Tibial artery (tissue), 4 donors: ENCODE measurements around the gene SNX20.
A peak's percentile ranks its signal among the peaks of the same experiment; 100 is the strongest.

Experiments used
- DNase-seq, 2 donors: peaks; one replicate each; pipeline ENCODE4 v3.0.0-alpha.2; 2019
- H3K27ac ChIP-seq, 2 donors: fragments of 200-600 bp; sonication (generic) in 1 of 2; 1 replicate in 1 of 2; 2 replicates in 1 of 2; pipeline ENCODE4 v1.5.1; 2018 to 2019; ENCODE audit warnings: mild to moderate bottlenecking in 1 of 2
- H3K27me3 ChIP-seq, 2 donors: fragments of 200-600 bp; sonication (generic) in 1 of 2; one replicate each; pipeline versions ENCODE4 v1.5.1 to v1.6.0; 2016 to 2019
- H3K36me3 ChIP-seq, 3 donors: fragments of 200-600 bp; sonication (generic) in 2 of 3; one replicate each; pipeline ENCODE4 v1.5.1; 2016 to 2019; ENCODE audit warnings: mild to moderate bottlenecking in 2 of 3
- H3K4me1 ChIP-seq, 4 donors: fragments of 200-600 bp; sonication (generic) in 2 of 4; 1 replicate in 3 of 4; 2 replicates in 1 of 4; pipeline ENCODE4 v1.5.1; 2016 to 2019
- H3K4me3 ChIP-seq, 2 donors: fragments of 200-600 bp; sonication (generic) in 1 of 2; 1 replicate in 1 of 2; 2 replicates in 1 of 2; pipeline ENCODE4 v1.5.1; 2018 to 2019; ENCODE audit warnings: mild to moderate bottlenecking in 2 of 2
- H3K9me3 ChIP-seq, 3 donors: fragments of 200-600 bp; sonication (generic) in 1 of 3; one replicate each; pipeline ENCODE4 v1.5.1; 2016 to 2019
- intact Hi-C: fragments of 100-400 bp; cut with DNase I; formaldehyde crosslinking; loops from one replicate; pipeline ENCODE4 v1.15.0; 2023; ENCODE audit warnings: low total_unique reads
- TF ChIP-seq, protein P1 (sequence below), 2 experiments: fragments of 200-600 bp in 1 of 2; fragments of 450-650 bp in 1 of 2; IDR thresholded peaks; one replicate each; pipeline ENCODE4 v1.5.1; 2017 to 2019; ENCODE audit warnings: antibody characterized with exemption in 2 of 2, mild to moderate bottlenecking in 1 of 2, moderate library complexity in 1 of 2

SNX20 gene

GRCh38 chr16:50681021-50681885 lies at the start of gene SNX20:
Gene SNX20 (minus strand): TSS chr16:50681312. CDS start chr16:50677526, 3,786 bp downstream.
- TF ChIP-seq, protein P1, sequence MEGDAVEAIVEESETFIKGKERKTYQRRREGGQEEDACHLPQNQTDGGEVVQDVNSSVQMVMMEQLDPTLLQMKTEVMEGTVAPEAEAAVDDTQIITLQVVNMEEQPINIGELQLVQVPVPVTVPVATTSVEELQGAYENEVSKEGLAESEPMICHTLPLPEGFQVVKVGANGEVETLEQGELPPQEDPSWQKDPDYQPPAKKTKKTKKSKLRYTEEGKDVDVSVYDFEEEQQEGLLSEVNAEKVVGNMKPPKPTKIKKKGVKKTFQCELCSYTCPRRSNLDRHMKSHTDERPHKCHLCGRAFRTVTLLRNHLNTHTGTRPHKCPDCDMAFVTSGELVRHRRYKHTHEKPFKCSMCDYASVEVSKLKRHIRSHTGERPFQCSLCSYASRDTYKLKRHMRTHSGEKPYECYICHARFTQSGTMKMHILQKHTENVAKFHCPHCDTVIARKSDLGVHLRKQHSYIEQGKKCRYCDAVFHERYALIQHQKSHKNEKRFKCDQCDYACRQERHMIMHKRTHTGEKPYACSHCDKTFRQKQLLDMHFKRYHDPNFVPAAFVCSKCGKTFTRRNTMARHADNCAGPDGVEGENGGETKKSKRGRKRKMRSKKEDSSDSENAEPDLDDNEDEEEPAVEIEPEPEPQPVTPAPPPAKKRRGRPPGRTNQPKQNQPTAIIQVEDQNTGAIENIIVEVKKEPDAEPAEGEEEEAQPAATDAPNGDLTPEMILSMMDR (IDR thresholded peaks at IDR 0.05), result no peak
- H3K27me3 ChIP-seq, result no peaks in the 10 kb centered on the region
- H3K27ac ChIP-seq, result no peak within 1 kb of the TSS
- peak within 1 kb of the TSS; percentile 12 to 28 for H3K4me3 ChIP-seq
- H3K36me3 ChIP-seq, result no peaks in the 10 kb centered on the region
- peak; percentile 54 to 67 for DNase-seq
- intact Hi-C loops, result no loop called here
- no peaks in the 10 kb centered on the region for H3K9me3 ChIP-seq
- no peaks in the 10 kb centered on the region for H3K4me1 ChIP-seq

DNA sequence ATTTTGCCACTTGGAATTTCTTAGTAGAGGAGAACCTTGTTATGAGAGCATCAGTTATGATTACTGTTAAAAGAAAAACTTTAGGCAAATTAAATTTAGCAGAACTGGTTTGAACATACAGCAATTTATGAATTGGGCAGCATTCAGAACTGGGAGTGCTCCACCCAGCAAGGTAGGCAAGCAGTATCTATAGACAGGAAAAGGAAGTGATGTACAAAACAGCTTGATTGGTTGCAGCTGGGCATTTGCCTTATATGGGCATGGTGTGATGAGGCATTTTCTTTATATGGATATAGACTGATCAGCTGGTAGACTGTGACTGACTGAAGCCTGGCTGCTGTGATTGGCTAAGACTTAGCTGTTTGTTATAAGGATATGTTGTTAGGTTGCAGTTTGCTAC lies 43.2 kb upstream of the SNX20 start:
- Histone ChIP-seq H3K27me3 (no peaks in the 10 kb centered on the region), H3K27ac (no peak overlapping the region), H3K4me3 (no peak overlapping the region), H3K4me1 (no peaks in the 10 kb centered on the region), H3K9me3 (no peaks in the 10 kb centered on the region), H3K36me3 (peaks cover 0 to 9% (median 3%) of the 10 kb centered on the region in 3 donors)
- no peak for DNase-seq
- TF ChIP-seq, protein P1 (IDR thresholded peaks at IDR 0.05), result no peak
- intact Hi-C loops, result no loop called here

- H3K4me1 ChIP-seq, result no peaks in the 10 kb centered on the region
- H3K4me3 ChIP-seq, result no peak overlapping the region
- peaks cover 0 to 9% (median 3%) of the 10 kb centered on the region in 3 donors for H3K36me3 ChIP-seq
- no peak overlapping the region for H3K27ac ChIP-seq
- no peak for DNase-seq
- H3K9me3 ChIP-seq, result no peaks in the 10 kb centered on the region
- intact Hi-C loops, result no loop called here
- TF ChIP-seq, protein P1 (IDR thresholded peaks at IDR 0.05), result no peak
- H3K27me3 ChIP-seq, result no peaks in the 10 kb centered on the region
Observed at GRCh38 chr16:50722960-50723359, 41.8 kb upstream of the SNX20 start.

DNA sequence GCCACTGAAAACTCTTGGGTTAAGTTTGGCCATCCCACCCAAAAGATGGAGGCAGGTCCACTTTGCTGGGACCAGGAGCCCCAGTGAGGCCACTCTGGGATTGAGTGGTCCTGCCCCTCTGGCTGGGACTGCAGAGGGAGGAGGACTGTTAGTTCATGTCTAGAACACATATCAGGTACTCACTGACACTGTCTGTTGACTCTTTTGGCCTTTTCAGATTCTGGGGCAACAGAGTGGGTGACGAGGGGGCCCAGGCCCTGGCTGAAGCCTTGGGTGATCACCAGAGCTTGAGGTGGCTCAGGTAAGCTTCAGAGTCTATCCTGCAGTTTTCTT lies 41.3 kb upstream of the SNX20 start:
- no peak overlapping the region for H3K4me3 ChIP-seq
- H3K9me3 ChIP-seq, result no peaks in the 10 kb centered on the region
- intact Hi-C loops, result no loop called here
- TF ChIP-seq, protein P1 (IDR thresholded peaks at IDR 0.05), result no peak
- no peaks in the 10 kb centered on the region for H3K27me3 ChIP-seq
- no peak overlapping the region for H3K27ac ChIP-seq
- H3K4me1 ChIP-seq, result no peaks in the 10 kb centered on the region
- H3K36me3 ChIP-seq, result peaks cover 0 to 9% (median 3%) of the 10 kb centered on the region in 3 donors
- no peak for DNase-seq

GRCh38 chr16:50721549-50722404 lies 40.7 kb upstream of the SNX20 start:
- intact Hi-C loops, result no loop called here
- TF ChIP-seq, protein P1 (IDR thresholded peaks at IDR 0.05), result no peak
- Histone ChIP-seq H3K4me3 (no peak overlapping the region), H3K36me3 (peaks cover 0 to 9% (median 3%) of the 10 kb centered on the region in 3 donors), H3K9me3 (no peaks in the 10 kb centered on the region), H3K27me3 (no peaks in the 10 kb centered on the region), H3K27ac (no peak overlapping the region), H3K4me1 (no peaks in the 10 kb centered on the region)
- DNase-seq, result no peak
